GM12878 (cell line): ENCODE data around the gene DUSP7. TPM values are rescaled to one million over a fixed set of nuclear protein-coding genes. Genes with fewer than 3 reads are reported as not detected.

Source experiments
- ATAC-seq: fragments of 200-7000 bp; cut with Tn5 transposase; 3 replicates; pipeline ENCODE4 v1.9.1; 2020; ENCODE audit warnings: mild to moderate bottlenecking, moderate library complexity
- BruUV-seq: library from RNA; stranded (reverse); fragments of 400-500 nt; replicated peaks from 2 replicates; lab custom pipeline; 2021; lab: Mats Ljungman, UMichigan
- CTCF ChIA-PET: fragments of 300-600 bp; sonication (Branson Sonifier 250); formaldehyde crosslinking; extraction: SDS; loops from one replicate; lab custom pipeline; 2021; ENCODE audit warnings: inconsistent platforms; lab: Yijun Ruan, JAX
- POLR2A ChIA-PET: fragments of 350-600 bp; formaldehyde crosslinking; extraction: SDS; loops from one replicate; lab custom pipeline; 2021; ENCODE audit warnings: inconsistent platforms; lab: Charles Lee
- RAD21 ChIA-PET: fragments of 300-600 bp; sonication (Branson Sonifier 250); formaldehyde crosslinking; loops from one replicate; lab custom pipeline; 2023; ENCODE audit warnings: antibody characterized with exemption; ENCODE audit not compliant: unreplicated experiment; lab: Charles Lee
- SMC1A ChIA-PET: fragments of 300-600 bp; sonication (Branson Sonifier 250); formaldehyde crosslinking; loops from one replicate; lab custom pipeline; 2023; ENCODE audit not compliant: unreplicated experiment, uncharacterized antibody; lab: Charles Lee
- DNase-seq: peaks from one replicate; pipeline ENCODE4 v3.0.0-alpha.2; 2011; ENCODE audit warnings: low read depth, low spot score
- FAIRE-seq: peaks from 3 replicates; lab custom pipeline; 2011; peaks lifted over from hg19 to GRCh38; lab: Jason Lieb, UNC
- H2AFZ ChIP-seq: 2 replicates; pipeline ENCODE4 v1.6.0; 2011; ENCODE audit warnings: low read depth, low read length, control low read depth; ENCODE audit not compliant: control insufficient read depth
- H3K27ac ChIP-seq: 2 replicates; pipeline ENCODE4 v1.5.1; 2011; ENCODE audit warnings: control low read depth; ENCODE audit not compliant: control insufficient read depth, insufficient read depth
- H3K27me3 ChIP-seq, 2 experiments: replicated peaks in 1 of 2; 2 replicates each; pipeline versions ENCODE4 v1.6.0 to v1.6.1; 2011; ENCODE audit warnings: low read length in 1 of 2; ENCODE audit not compliant: control insufficient read depth in 2 of 2, insufficient read depth in 2 of 2
- H3K36me3 ChIP-seq, 2 experiments: 2 replicates each; pipeline ENCODE4 v1.5.1; 2011; ENCODE audit warnings: low read length in 1 of 2; ENCODE audit not compliant: control insufficient read depth in 2 of 2, insufficient read depth in 2 of 2
- H3K4me1 ChIP-seq: 2 replicates; pipeline ENCODE4 v1.6.1; 2011; ENCODE audit warnings: mild to moderate bottlenecking, low read length, moderate library complexity, mixed read lengths; ENCODE audit not compliant: control insufficient read depth, insufficient read depth
- H3K4me2 ChIP-seq: 2 replicates; pipeline ENCODE4 v1.6.0; 2011; ENCODE audit warnings: control low read depth; ENCODE audit not compliant: control insufficient read depth, insufficient read depth
- H3K4me3 ChIP-seq: fragments of 200-600 bp; sonication (generic); 2 replicates; pipeline ENCODE4 v1.5.1; 2016
- H3K79me2 ChIP-seq: 2 replicates; pipeline ENCODE4 v1.6.0; 2011; ENCODE audit warnings: low read length; ENCODE audit not compliant: control insufficient read depth, insufficient read depth
- H3K9ac ChIP-seq: 2 replicates; pipeline ENCODE4 v1.8.0; 2011; ENCODE audit warnings: low read length, control low read depth, mixed read lengths; ENCODE audit not compliant: control insufficient read depth, insufficient read depth
- H3K9me3 ChIP-seq: replicated peaks from 3 replicates; pipeline ENCODE4 v1.5.1; 2011; ENCODE audit warnings: mild to moderate bottlenecking, low read length; ENCODE audit not compliant: control insufficient read depth, insufficient read depth
- H4K20me1 ChIP-seq: 2 replicates; pipeline ENCODE4 v1.6.0; 2011; ENCODE audit not compliant: control insufficient read depth, insufficient read depth
- EZH2 ChIP-seq: IDR thresholded peaks from 2 replicates; pipeline ENCODE4 v1.6.1; 2012; ENCODE audit warnings: low read depth, mild to moderate bottlenecking, control low read depth, inconsistent platforms, low read length, borderline replicate concordance; ENCODE audit not compliant: control insufficient read depth
- REST ChIP-seq: IDR thresholded peaks from 2 replicates; pipeline ENCODE4 v1.6.1; 2012; ENCODE audit warnings: mild to moderate bottlenecking, low read depth, low read length
- WGBS: methylation state at CpG from one replicate; pipeline ENCODE4 v1.1.6; 2016; ENCODE audit warnings: low lambda C conversion rate; ENCODE audit not compliant: insufficient replicate concordance, insufficient coverage; ENCODE audit errors: missing lambda C conversion rate; 5-methylcytosine and 5-hydroxymethylcytosine counted together
- in situ Hi-C: fragments of 300-500 bp; cut with MboI; formaldehyde crosslinking; loops from 9 replicates; pipeline ENCODE4 v1.14.3; 2018; ENCODE audit warnings: mixed read lengths
- intact Hi-C: fragments of 100-400 bp; cut with micrococcal nuclease; formaldehyde crosslinking; loops from one replicate; pipeline ENCODE4 v1.14.2; 2022; ENCODE audit not compliant: unreplicated experiment
- polyA plus RNA-seq, 11 experiments: library from polyadenylated mRNA; depleted of rRNA in 4 of 11; unstranded in 6 of 11; stranded (reverse) in 5 of 11; fragments of >200 nt; fragmentation: Nextera tagmentation in 4 of 11; fragmentation: Illumina TruSeq in 1 of 11; extraction: Ambion mirVana in 4 of 11; extraction: Trizol in 1 of 11; gene quantifications; 1 replicate in 1 of 11; 2 replicates in 10 of 11; pipeline versions ENCODE4 v1.2.1 to v1.2.3, GENCODE V29; 2011 to 2016; ENCODE audit warnings: inconsistent platforms in 2 of 11, missing spikeins in 2 of 11, low read depth in 1 of 11
- total RNA-seq, 4 experiments: library from RNA; depleted of rRNA in 3 of 4; stranded (reverse); fragments of >200 nt in 3 of 4; fragmentation: Illumina TruSeq in 1 of 4; extraction: Trizol in 1 of 4; gene quantifications; 2 replicates each; pipeline versions ENCODE4 v1.2.1 to v1.2.3, GENCODE V29; 2013 to 2021

The DUSP7 gene
- total and polyA plus RNA-seq, 10 of the 15 experiments (the other 5 are each of a cell fraction or from before 2014, with no cell fraction given): 0.73 to 17.0 (median 7.9) TPM

DNA sequence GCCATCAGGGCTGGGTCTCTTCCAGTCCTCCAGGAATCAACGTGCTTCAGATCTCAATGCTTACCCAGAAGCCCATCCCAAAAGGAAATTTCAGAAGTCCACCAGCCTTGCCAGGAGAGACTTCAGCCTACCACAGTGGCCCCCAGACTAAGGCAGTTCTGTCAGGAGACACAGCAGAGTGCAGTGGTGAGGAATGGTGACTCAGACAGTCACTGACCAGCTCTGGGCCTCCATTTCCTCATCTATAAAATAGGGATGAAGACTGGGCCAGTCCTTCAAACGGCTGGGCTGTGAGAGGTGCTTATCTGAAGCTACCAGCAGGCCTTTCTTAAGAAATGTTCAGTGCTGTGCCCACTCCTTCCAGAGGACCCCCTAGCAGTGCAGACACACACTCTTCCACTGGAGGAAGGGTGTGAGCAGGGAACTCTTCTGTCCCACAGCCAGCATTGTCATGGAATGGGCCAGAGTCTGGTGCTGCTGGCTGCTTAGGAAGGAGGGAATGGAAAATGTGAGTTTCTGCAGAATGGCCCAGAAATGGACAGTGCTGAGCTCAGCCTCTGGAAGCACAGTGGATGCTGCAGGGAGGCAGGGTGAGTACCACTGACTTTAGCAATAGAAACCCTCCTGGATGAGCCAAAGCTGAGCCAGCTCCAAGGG, 41.6 kb upstream of the DUSP7 start:
- intact Hi-C loops: no loop called here
- RAD21 ChIA-PET: no interaction called here

More for the DNA sequence above, 41.6 kb upstream of the DUSP7 start:
- Histone ChIP-seq H4K20me1 (no peaks in the 10 kb centered on the region), H3K36me3 (peaks cover 0 to 13% of the 10 kb centered on the region in 2 experiments; a peak in 3 of 4 replicates), H2AFZ (no peak overlapping the region), H3K4me1 (no peaks in the 10 kb centered on the region), H3K79me2 (no peaks in the 10 kb centered on the region), H3K9ac (no peak overlapping the region), H3K4me2 (no peak overlapping the region), H3K27ac (no peak overlapping the region), H3K4me3 (no peak overlapping the region), H3K9me3 (no peaks in the 10 kb centered on the region; the same call in 2 of the 3 replicates), H3K27me3 (no peaks in the 10 kb centered on the region)
- DNase-seq (no peak), FAIRE-seq (no peak), ATAC-seq (no peak)
- no peak for TF ChIP-seq EZH2
- no peak for TF ChIP-seq REST
- in situ Hi-C loops: no loop called here
- CTCF ChIA-PET: no interaction called here
- 70% methylated on average over 2 of the region's 2 CpGs for WGBS
- POLR2A ChIA-PET: interaction anchor here (0.6 kb wide), 1 partner anchor 21 kb away, joined by 4 read pairs; no protein-coding TSS in a partner anchor
- SMC1A ChIA-PET: interaction anchor here (1.3 kb wide), 1 partner anchor 23 kb away, joined by 5 read pairs; no protein-coding TSS in a partner anchor
- BruUV-seq: no TSS peak
